Body of pancreas (tissue), 4 donors: ENCODE measurements around the gene LDLRAD1. TPM values are rescaled to one million over a fixed set of nuclear protein-coding genes. Genes with fewer than 3 reads are reported as not detected.

Experiments used
- ATAC-seq: fragments of 150-250 bp; one replicate; pipeline ENCODE4 v1.9.1; 2016
- DNase-seq, 4 donors: peaks; one replicate each; pipeline ENCODE4 v3.0.0-alpha.2; 2019
- H3K27ac ChIP-seq, 4 donors: fragments of 200-600 bp; sonication (generic); 1 replicate in 3 of 4; 2 replicates in 1 of 4; pipeline versions ENCODE4 v1.5.1 to v1.6.1; 2016 to 2019; ENCODE audit warnings: mild to moderate bottlenecking in 1 of 4, mixed read lengths in 1 of 4, moderate library complexity in 1 of 4
- H3K27me3 ChIP-seq, 2 donors: fragments of 200-600 bp; sonication (generic); one replicate each; pipeline ENCODE4 v1.6.0; 2016; ENCODE audit warnings: mild to moderate bottlenecking in 1 of 2
- H3K36me3 ChIP-seq, 2 donors: fragments of 200-600 bp; sonication (generic); replicated peaks in 1 of 2; 2 replicates each; pipeline ENCODE4 v1.5.1; 2016; ENCODE audit warnings: low read depth in 2 of 2; ENCODE audit not compliant: insufficient read depth in 1 of 2
- H3K4me1 ChIP-seq: fragments of 200-600 bp; sonication (generic); one replicate; pipeline ENCODE4 v1.6.0; 2016
- H3K4me3 ChIP-seq, 2 donors: fragments of 200-600 bp; sonication (generic); 1 replicate in 1 of 2; 2 replicates in 1 of 2; pipeline ENCODE4 v1.5.1; 2016 to 2019
- H3K9me3 ChIP-seq, 3 donors: fragments of 200-600 bp; sonication (generic); 1 replicate in 2 of 3; 2 replicates in 1 of 3; pipeline ENCODE4 v1.5.1; 2016
- POLR2A ChIP-seq, 3 donors: fragments of 450-650 bp; IDR thresholded peaks; one replicate each; pipeline ENCODE4 v1.6.1; 2016; ENCODE audit warnings: antibody characterized with exemption in 3 of 3, mild to moderate bottlenecking in 2 of 3
- WGBS, 2 donors: methylation state at CpG; one replicate each; pipeline ENCODE4 v1.1.5; 2017; 5-methylcytosine and 5-hydroxymethylcytosine counted together
- intact Hi-C: fragments of 100-400 bp; cut with DNase I; formaldehyde crosslinking; loops from one replicate; pipeline ENCODE4 v1.15.1; 2023
- total RNA-seq, 2 donors: library from RNA; depleted of rRNA; stranded (reverse); fragments of >200 nt; gene quantifications; one replicate each; pipeline ENCODE4 v1.1.0, GENCODE V29; 2016
- TF ChIP-seq, protein P1 (sequence below), 7 experiments: fragments of 450-650 bp in 4 of 7; fragments of 200-600 bp in 3 of 7; sonication (generic) in 3 of 7; IDR thresholded peaks; one replicate each; pipeline ENCODE4 v1.5.1; 2016 to 2019; ENCODE audit warnings: antibody characterized with exemption in 7 of 7

LDLRAD1 gene
- total RNA-seq, 2 donors from 2014 or later: not detected

DNA sequence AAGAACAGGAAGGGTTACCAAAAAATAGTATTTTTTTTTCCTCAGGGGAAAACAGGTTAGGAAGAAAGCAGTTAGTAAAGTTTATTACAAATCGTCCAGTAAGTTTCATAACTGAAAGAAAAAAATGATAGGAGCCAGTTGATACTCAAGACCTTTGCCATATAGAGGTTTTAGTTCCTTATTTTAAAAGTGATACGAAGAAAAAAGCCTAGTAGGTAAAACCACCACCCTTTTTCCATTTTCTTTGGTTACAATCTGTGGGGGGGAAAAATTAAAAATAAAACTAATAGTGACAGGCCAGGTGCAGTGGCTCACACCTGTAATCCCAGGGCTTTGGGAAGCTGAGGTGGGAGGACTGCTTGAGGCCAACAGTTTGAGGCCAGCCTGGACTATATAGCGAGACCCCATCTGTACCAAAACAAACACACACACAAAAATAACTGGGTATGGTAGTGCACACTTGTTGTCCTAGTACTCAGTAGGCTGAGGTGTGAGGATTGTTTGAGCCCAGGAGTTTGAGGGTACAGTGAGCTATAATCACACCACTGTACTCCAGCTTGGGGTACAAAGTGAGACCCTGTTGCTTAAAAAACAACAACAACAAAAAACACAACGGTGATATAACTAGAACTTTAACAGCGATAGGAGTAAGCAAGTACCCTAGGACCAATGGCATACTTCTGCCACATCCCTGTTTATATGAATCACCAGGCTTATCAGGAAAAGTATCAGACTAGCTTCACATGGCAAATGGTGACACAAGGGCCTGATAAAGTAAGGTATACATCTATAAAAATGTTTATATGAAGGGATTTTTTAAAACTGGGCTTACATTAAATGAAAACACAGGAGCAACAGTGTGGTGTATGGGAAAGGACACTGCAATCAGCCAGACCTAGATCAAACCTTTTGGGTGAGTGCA is 29.7 kb upstream of the LDLRAD1 start:
- peaks cover 0 to 6% of the 10 kb centered on the region in 2 donors for H3K36me3 ChIP-seq
- no peak overlapping the region for H3K27ac ChIP-seq
- peaks cover 48% of the 10 kb centered on the region for H3K4me1 ChIP-seq
- 65 to 67% methylated on average over 5 of the region's 5 CpGs for WGBS, 2 donors
- intact Hi-C loops: no loop called here
- no peak overlapping the region for H3K4me3 ChIP-seq
- TF ChIP-seq, protein P1, sequence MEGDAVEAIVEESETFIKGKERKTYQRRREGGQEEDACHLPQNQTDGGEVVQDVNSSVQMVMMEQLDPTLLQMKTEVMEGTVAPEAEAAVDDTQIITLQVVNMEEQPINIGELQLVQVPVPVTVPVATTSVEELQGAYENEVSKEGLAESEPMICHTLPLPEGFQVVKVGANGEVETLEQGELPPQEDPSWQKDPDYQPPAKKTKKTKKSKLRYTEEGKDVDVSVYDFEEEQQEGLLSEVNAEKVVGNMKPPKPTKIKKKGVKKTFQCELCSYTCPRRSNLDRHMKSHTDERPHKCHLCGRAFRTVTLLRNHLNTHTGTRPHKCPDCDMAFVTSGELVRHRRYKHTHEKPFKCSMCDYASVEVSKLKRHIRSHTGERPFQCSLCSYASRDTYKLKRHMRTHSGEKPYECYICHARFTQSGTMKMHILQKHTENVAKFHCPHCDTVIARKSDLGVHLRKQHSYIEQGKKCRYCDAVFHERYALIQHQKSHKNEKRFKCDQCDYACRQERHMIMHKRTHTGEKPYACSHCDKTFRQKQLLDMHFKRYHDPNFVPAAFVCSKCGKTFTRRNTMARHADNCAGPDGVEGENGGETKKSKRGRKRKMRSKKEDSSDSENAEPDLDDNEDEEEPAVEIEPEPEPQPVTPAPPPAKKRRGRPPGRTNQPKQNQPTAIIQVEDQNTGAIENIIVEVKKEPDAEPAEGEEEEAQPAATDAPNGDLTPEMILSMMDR (IDR thresholded peaks at IDR 0.05): no peak
- TF ChIP-seq POLR2A (IDR thresholded peaks at IDR 0.05): no peak
- H3K27me3 ChIP-seq: no peaks in the 10 kb centered on the region
- no peaks in the 10 kb centered on the region for H3K9me3 ChIP-seq
- DNase-seq (no peak), ATAC-seq (no peak)

DNA sequence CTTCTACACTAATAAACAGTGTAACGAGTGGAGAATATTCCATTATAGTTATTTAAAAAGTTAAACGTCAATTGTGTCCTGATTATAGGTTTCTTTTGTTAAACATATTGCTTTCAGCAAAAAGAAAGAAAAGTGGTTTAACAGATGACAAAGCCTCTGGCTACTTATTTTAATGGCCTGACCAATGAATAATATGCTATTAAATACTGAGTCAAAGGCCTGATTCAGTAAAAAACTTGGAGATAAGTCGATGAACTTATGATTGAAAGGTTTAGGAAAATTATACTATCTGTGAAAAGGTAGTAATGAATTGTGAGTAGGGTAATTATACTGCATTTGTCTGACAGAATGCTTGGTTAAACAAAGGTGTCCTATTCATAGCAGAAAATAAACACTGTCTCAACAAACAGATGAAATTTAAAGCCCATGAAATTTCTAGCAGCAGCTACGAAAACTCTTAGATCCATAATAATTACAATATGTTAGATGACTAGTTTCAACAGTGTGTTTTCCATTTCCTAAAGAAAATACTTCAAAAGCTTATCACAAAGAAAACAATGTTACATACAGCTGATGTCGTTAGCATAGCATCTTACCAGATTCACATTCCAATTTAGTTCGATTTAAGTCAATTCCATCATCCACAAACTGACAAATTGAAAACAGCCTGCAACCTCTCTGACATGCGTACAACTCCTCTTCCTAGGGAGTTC is 28.8 kb upstream of the LDLRAD1 start:
- H3K4me3 ChIP-seq: no peak overlapping the region
- TF ChIP-seq, protein P1 (IDR thresholded peaks at IDR 0.05): no peak
- TF ChIP-seq POLR2A (IDR thresholded peaks at IDR 0.05): no peak
- H3K4me1 ChIP-seq: peaks cover 47% of the 10 kb centered on the region
- 56 to 64% methylated on average over 7 of the region's 7 CpGs for WGBS, 2 donors
- H3K9me3 ChIP-seq: no peaks in the 10 kb centered on the region
- peaks cover 0 to 10% of the 10 kb centered on the region in 2 donors for H3K36me3 ChIP-seq
- no peak overlapping the region for H3K27ac ChIP-seq
- DNase-seq: no peak
- intact Hi-C loops: no loop called here
- no peak for ATAC-seq
- H3K27me3 ChIP-seq: no peaks in the 10 kb centered on the region

DNA sequence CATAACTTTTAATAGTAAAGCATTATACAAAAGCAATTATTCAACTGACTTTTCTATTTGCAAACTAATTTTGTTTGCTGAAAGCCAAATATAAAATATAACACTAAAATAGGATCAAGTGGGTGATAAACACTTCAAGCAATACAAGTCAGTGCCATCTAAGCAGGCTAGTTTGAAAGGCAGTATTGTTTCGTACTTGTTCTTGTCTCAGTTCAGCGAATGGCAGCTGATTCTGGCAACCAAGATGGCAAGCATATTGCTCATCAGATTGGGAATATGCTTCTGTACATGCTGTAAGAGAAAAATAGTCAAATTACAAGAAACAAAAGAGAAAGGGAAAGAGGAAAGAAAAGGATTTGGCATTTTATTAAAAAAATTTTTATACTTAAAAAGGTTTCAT is 27.5 kb upstream of the LDLRAD1 start:
- no peak overlapping the region for H3K4me3 ChIP-seq
- intact Hi-C loops: no loop called here
- peaks cover 0 to 18% of the 10 kb centered on the region in 2 donors for H3K36me3 ChIP-seq
- no peak overlapping the region for H3K27ac ChIP-seq
- peaks cover 33% of the 10 kb centered on the region for H3K4me1 ChIP-seq
- no peak for ATAC-seq
- H3K27me3 ChIP-seq: no peaks in the 10 kb centered on the region
- no peaks in the 10 kb centered on the region for H3K9me3 ChIP-seq
- 98 to 100% methylated on average over 2 of the region's 2 CpGs for WGBS, 2 donors
- TF ChIP-seq, protein P1 (IDR thresholded peaks at IDR 0.05): no peak
- no peak for DNase-seq

DNA sequence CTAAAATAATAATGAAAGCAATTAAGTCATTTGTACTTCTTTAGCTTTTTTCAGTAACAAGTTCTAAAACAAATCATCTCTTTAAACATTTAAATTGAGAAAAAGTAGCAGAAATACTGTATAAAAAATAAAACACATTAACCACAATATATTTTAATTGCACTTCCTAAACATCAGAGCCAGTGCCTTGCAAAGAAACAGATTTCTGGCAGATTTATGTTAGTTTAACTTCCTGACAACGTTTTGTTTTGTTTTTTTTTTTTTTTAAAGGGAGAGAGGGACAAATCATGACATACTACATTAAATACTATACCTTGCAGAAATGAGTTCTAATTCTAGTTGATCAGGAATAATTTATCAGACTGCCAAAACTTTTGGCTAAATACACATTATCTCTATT is 23.8 kb upstream of the LDLRAD1 start:
- H3K4me1 ChIP-seq: peaks cover 3% of the 10 kb centered on the region
- 0 to 10% methylated on average over 1 of the region's 1 CpG for WGBS, 2 donors
- DNase-seq (no peak), ATAC-seq (no peak)
- no peaks in the 10 kb centered on the region for H3K9me3 ChIP-seq
- H3K36me3 ChIP-seq: peaks cover 9 to 27% of the 10 kb centered on the region in 2 donors
- H3K27ac ChIP-seq: no peak overlapping the region
- no peaks in the 10 kb centered on the region for H3K27me3 ChIP-seq
- intact Hi-C loops: no loop called here
- no peak overlapping the region for H3K4me3 ChIP-seq
- TF ChIP-seq, protein P1 (IDR thresholded peaks at IDR 0.05): no peak
- no peak for TF ChIP-seq POLR2A (IDR thresholded peaks at IDR 0.05)
